ENCODE data around the gene ZNF701. TPM values are rescaled to one million over a fixed set of nuclear protein-coding genes. Genes with fewer than 3 reads are reported as not detected.
A peak's percentile ranks its signal among the peaks of the same experiment; 100 is the strongest.

ZNF701 gene
- polyA plus RNA-seq, 1 of the 3 experiments (the other 2 are of a cell fraction) = 3.8 TPM

DNA sequence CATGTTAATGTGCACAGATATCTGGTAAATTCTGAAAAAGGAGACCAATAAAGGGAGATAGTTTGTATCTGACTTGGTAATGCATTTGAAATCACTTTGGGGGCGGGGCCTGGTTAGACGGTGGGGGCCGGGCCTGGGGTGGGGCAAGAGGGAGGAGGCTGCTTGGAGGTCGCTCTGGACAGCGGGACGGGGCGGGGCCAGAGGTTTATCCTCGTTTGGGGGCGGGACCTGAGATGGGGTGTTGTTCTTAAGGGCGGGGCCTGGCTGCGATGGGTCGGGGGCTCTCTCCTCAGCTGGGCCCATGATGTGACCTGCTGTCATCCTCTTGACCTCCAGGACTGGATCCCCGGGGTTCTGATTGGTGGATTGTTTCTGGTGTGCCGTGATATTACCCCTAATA lies 47.5 kb upstream of the ZNF701 start:
- TF ChIP-seq, protein P1, sequence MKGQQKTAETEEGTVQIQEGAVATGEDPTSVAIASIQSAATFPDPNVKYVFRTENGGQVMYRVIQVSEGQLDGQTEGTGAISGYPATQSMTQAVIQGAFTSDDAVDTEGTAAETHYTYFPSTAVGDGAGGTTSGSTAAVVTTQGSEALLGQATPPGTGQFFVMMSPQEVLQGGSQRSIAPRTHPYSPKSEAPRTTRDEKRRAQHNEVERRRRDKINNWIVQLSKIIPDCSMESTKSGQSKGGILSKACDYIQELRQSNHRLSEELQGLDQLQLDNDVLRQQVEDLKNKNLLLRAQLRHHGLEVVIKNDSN (IDR thresholded peaks at IDR 0.05; ENCODE audit: borderline replicate concordance, low read depth) = no peak
- TF ChIP-seq MEF2A (IDR thresholded peaks at IDR 0.05; ENCODE audit: borderline replicate concordance, low read depth) (no peak), JUND (IDR thresholded peaks at IDR 0.05) (no peak), POLR2AphosphoS5 (IDR thresholded peaks at IDR 0.05; ENCODE audit: low read depth, low read length) (no peak), MXI1 (IDR thresholded peaks at IDR 0.05; ENCODE audit: low read depth, low read length) (no peak), FOXJ3 (CRISPR knock-in tag; IDR thresholded peaks at IDR 0.05) (no peak), ELF1 (IDR thresholded peaks at IDR 0.05) (no peak), GATA2 (CRISPR knock-in tag; IDR thresholded peaks at IDR 0.05) (no peak), FOXM1 (IDR thresholded peaks at IDR 0.05; ENCODE audit: low read depth) (no peak), FOSL2 (IDR thresholded peaks at IDR 0.05; ENCODE audit: borderline replicate concordance, low read depth) (no peak), TCF12 (IDR thresholded peaks at IDR 0.05) (no peak), EP300 (IDR thresholded peaks at IDR 0.05; ENCODE audit: borderline replicate concordance in 1 of 2, low read depth in 1 of 2, low read length in 1 of 2) (no peak), GABPA (IDR thresholded peaks at IDR 0.05; ENCODE audit: low read depth) (no peak), RXRA (IDR thresholded peaks at IDR 0.05; ENCODE audit: borderline replicate concordance, low read depth) (no peak), RCOR1 (IDR thresholded peaks at IDR 0.05; ENCODE audit: low read length) (no peak), TAF1 (IDR thresholded peaks at IDR 0.05; ENCODE audit: borderline replicate concordance, low read depth, low read length) (no peak), EZH2phosphoT487 (IDR thresholded peaks at IDR 0.05; ENCODE audit: borderline replicate concordance, low read depth) (no peak)
- TF ChIP-seq, protein P2, sequence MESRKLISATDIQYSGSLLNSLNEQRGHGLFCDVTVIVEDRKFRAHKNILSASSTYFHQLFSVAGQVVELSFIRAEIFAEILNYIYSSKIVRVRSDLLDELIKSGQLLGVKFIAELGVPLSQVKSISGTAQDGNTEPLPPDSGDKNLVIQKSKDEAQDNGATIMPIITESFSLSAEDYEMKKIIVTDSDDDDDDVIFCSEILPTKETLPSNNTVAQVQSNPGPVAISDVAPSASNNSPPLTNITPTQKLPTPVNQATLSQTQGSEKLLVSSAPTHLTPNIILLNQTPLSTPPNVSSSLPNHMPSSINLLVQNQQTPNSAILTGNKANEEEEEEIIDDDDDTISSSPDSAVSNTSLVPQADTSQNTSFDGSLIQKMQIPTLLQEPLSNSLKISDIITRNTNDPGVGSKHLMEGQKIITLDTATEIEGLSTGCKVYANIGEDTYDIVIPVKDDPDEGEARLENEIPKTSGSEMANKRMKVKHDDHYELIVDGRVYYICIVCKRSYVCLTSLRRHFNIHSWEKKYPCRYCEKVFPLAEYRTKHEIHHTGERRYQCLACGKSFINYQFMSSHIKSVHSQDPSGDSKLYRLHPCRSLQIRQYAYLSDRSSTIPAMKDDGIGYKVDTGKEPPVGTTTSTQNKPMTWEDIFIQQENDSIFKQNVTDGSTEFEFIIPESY (IDR thresholded peaks at IDR 0.05; ENCODE audit: borderline replicate concordance, low read depth) = no peak
- TF ChIP-seq, protein P3, sequence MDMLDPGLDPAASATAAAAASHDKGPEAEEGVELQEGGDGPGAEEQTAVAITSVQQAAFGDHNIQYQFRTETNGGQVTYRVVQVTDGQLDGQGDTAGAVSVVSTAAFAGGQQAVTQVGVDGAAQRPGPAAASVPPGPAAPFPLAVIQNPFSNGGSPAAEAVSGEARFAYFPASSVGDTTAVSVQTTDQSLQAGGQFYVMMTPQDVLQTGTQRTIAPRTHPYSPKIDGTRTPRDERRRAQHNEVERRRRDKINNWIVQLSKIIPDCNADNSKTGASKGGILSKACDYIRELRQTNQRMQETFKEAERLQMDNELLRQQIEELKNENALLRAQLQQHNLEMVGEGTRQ (IDR thresholded peaks at IDR 0.05; ENCODE audit: borderline replicate concordance, low read depth, low read length) = no peak
- TF ChIP-seq, protein P4, sequence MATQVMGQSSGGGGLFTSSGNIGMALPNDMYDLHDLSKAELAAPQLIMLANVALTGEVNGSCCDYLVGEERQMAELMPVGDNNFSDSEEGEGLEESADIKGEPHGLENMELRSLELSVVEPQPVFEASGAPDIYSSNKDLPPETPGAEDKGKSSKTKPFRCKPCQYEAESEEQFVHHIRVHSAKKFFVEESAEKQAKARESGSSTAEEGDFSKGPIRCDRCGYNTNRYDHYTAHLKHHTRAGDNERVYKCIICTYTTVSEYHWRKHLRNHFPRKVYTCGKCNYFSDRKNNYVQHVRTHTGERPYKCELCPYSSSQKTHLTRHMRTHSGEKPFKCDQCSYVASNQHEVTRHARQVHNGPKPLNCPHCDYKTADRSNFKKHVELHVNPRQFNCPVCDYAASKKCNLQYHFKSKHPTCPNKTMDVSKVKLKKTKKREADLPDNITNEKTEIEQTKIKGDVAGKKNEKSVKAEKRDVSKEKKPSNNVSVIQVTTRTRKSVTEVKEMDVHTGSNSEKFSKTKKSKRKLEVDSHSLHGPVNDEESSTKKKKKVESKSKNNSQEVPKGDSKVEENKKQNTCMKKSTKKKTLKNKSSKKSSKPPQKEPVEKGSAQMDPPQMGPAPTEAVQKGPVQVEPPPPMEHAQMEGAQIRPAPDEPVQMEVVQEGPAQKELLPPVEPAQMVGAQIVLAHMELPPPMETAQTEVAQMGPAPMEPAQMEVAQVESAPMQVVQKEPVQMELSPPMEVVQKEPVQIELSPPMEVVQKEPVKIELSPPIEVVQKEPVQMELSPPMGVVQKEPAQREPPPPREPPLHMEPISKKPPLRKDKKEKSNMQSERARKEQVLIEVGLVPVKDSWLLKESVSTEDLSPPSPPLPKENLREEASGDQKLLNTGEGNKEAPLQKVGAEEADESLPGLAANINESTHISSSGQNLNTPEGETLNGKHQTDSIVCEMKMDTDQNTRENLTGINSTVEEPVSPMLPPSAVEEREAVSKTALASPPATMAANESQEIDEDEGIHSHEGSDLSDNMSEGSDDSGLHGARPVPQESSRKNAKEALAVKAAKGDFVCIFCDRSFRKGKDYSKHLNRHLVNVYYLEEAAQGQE (IDR thresholded peaks at IDR 0.05; ENCODE audit: low read depth, low read length) = no peak
- ChIA-PET POLR2A (no interaction called here), CTCF (interaction anchor here (1.1 kb wide), 1 partner anchor 20 kb away, joined by 3 read pairs; no protein-coding TSS in a partner anchor)
- Histone ChIP-seq H3F3A (replicated peaks; ENCODE audit: insufficient read depth) (peaks cover 6% of the 10 kb centered on the region), H3K27me3 (ENCODE audit: insufficient read depth) (no peaks in the 10 kb centered on the region), H3K36me3 (replicated peaks in 1 of 2; ENCODE audit: control insufficient read depth in 1 of 2, insufficient read depth in 2 of 2, low read length in 1 of 2) (no peaks in the 10 kb centered on the region), H3K9me3 (no peaks in the 10 kb centered on the region), H3K4me1 (ENCODE audit: control insufficient read depth in 1 of 2, insufficient read depth in 2 of 2, low read depth in 1 of 2, low read length in 1 of 2) (no peaks in the 10 kb centered on the region; a peak in 1 of 4 replicates), H3K79me2 (ENCODE audit: insufficient read depth) (no peaks in the 10 kb centered on the region), H3K9ac (no peak overlapping the region), H3K4me3 (ENCODE audit: low read depth in 2 of 2, low read length in 1 of 2) (no peak overlapping the region), H3K27ac (ENCODE audit: low read depth in 2 of 2, low read length in 1 of 2) (no peak overlapping the region), H3K9me2 (no peaks in the 10 kb centered on the region), H4K20me1 (ENCODE audit: insufficient read depth) (no peaks in the 10 kb centered on the region), H2AFZ (ENCODE audit: low read depth) (no peak overlapping the region), H3K4me2 (no peak overlapping the region)
- peak; percentile 14 for DNase-seq
- WGBS (ENCODE audit: low lambda C conversion rate) = 66% methylated on average over 10 of the region's 14 CpGs

Data from SK-N-SH (cell line).